Endodermal cell (in vitro differentiated cells): ENCODE data around the gene GNAO1. TPM values are rescaled to one million over a fixed set of nuclear protein-coding genes. Genes with fewer than 3 reads are reported as not detected.

Experiments
- DNase-seq: peaks from one replicate; pipeline ENCODE4 v3.0.0-alpha.2; 2017
- H3K27ac ChIP-seq: 2 replicates; pipeline ENCODE4 v1.5.1; 2013; ENCODE audit warnings: mild to moderate bottlenecking, low read depth, low read length, moderate library complexity
- H3K27me3 ChIP-seq: 2 replicates; pipeline ENCODE4 v1.6.1; 2013; ENCODE audit warnings: mild to moderate bottlenecking, low read length, moderate library complexity; ENCODE audit not compliant: insufficient read depth, control insufficient read depth, poor library complexity, severe bottlenecking
- H3K36me3 ChIP-seq: 2 replicates; pipeline ENCODE4 v1.7.0; 2013; ENCODE audit warnings: mild to moderate bottlenecking, low read length, moderate library complexity; ENCODE audit not compliant: control insufficient read depth, insufficient read depth
- H3K4me1 ChIP-seq: one replicate; pipeline ENCODE4 v1.7.0; 2013; ENCODE audit warnings: low read length; ENCODE audit not compliant: control insufficient read depth, insufficient read depth
- H3K4me3 ChIP-seq: 2 replicates; pipeline ENCODE4 v1.5.1; 2013; ENCODE audit warnings: mild to moderate bottlenecking, low read length, moderate library complexity
- H3K9ac ChIP-seq: 2 replicates; pipeline ENCODE4 v1.6.1; 2013; ENCODE audit warnings: mild to moderate bottlenecking, low read length, moderate library complexity; ENCODE audit not compliant: poor library complexity, severe bottlenecking; ENCODE audit errors: extremely low read depth
- H3K9me3 ChIP-seq: 2 replicates; pipeline ENCODE4 v1.6.1; 2013; ENCODE audit warnings: mild to moderate bottlenecking, low read length, moderate library complexity; ENCODE audit not compliant: control insufficient read depth
- H3K27ac Mint-ChIP-seq: 2 replicates; pipeline ENCODE4 v1.8.0; 2020; ENCODE audit warnings: mixed read lengths
- H3K27me3 Mint-ChIP-seq: 2 replicates; pipeline ENCODE4 v1.8.0; 2021; ENCODE audit warnings: mild to moderate bottlenecking, mixed read lengths; ENCODE audit not compliant: insufficient read depth
- H3K36me3 Mint-ChIP-seq: 2 replicates; pipeline ENCODE4 v1.8.0; 2020; ENCODE audit warnings: low read depth, mixed read lengths
- H3K4me1 Mint-ChIP-seq: 2 replicates; pipeline ENCODE4 v1.8.0; 2020; ENCODE audit warnings: mixed read lengths
- H3K4me3 Mint-ChIP-seq: 2 replicates; pipeline ENCODE4 v1.8.0; 2020; ENCODE audit warnings: mild to moderate bottlenecking, moderate library complexity, mixed read lengths
- H3K9me3 Mint-ChIP-seq: 2 replicates; pipeline ENCODE4 v1.8.0; 2020; ENCODE audit warnings: mild to moderate bottlenecking, mixed read lengths
- WGBS, 2 experiments: methylation state at CpG; one replicate each; pipeline versions ENCODE4 v1.1.5 to v1.1.7; 2013; ENCODE audit warnings: missing lambda C conversion rate in 2 of 2, mixed read lengths in 1 of 2; ENCODE audit not compliant: insufficient coverage in 1 of 2, insufficient read length in 1 of 2; 5-methylcytosine and 5-hydroxymethylcytosine counted together
- total RNA-seq, 2 donors: library from RNA; stranded (reverse); fragmentation: NEBNext Ultra II Directional in 1 of 2; extraction: Animal tissue kit (Norgen Biotek cat#: 25700) in 1 of 2; gene quantifications; 2 replicates in 1 of 2; 3 replicates in 1 of 2; pipeline ENCODE4 v1.2.1, GENCODE V29; 2021
- TF ChIP-seq, protein P1 (sequence below): fragments of 200-600 bp; sonication (generic); conservative IDR thresholded peaks from 2 replicates; pipeline ENCODE4 v1.5.0; 2021; ENCODE audit warnings: antibody characterized with exemption, mild to moderate bottlenecking

The GNAO1 gene
- total RNA-seq, 2 donors from 2014 or later, result 2.7 to 7.1 TPM

GRCh38 chr16:56245197-56245596 is 53.9 kb downstream of the GNAO1 start:
- DNase-seq, result no peak
- TF ChIP-seq, protein P1, sequence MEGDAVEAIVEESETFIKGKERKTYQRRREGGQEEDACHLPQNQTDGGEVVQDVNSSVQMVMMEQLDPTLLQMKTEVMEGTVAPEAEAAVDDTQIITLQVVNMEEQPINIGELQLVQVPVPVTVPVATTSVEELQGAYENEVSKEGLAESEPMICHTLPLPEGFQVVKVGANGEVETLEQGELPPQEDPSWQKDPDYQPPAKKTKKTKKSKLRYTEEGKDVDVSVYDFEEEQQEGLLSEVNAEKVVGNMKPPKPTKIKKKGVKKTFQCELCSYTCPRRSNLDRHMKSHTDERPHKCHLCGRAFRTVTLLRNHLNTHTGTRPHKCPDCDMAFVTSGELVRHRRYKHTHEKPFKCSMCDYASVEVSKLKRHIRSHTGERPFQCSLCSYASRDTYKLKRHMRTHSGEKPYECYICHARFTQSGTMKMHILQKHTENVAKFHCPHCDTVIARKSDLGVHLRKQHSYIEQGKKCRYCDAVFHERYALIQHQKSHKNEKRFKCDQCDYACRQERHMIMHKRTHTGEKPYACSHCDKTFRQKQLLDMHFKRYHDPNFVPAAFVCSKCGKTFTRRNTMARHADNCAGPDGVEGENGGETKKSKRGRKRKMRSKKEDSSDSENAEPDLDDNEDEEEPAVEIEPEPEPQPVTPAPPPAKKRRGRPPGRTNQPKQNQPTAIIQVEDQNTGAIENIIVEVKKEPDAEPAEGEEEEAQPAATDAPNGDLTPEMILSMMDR, result no peak
- H3K27me3 Mint-ChIP-seq, result no peaks in the 10 kb centered on the region
- H3K9me3 ChIP-seq, result no peaks in the 10 kb centered on the region
- H3K4me3 ChIP-seq, result no peak overlapping the region
- H3K36me3 Mint-ChIP-seq, result no peaks in the 10 kb centered on the region
- H3K4me1 ChIP-seq, result no peaks in the 10 kb centered on the region
- H3K9ac ChIP-seq, result no peak overlapping the region
- no peaks in the 10 kb centered on the region for H3K9me3 Mint-ChIP-seq
- no peak overlapping the region for H3K27ac Mint-ChIP-seq
- no peak overlapping the region for H3K4me3 Mint-ChIP-seq
- WGBS, 2 experiments, result 85 to 90% methylated on average over 6 of the region's 6 CpGs
- H3K4me1 Mint-ChIP-seq, result no peaks in the 10 kb centered on the region
- H3K27me3 ChIP-seq, result no peaks in the 10 kb centered on the region
- no peak overlapping the region for H3K27ac ChIP-seq
- no peaks in the 10 kb centered on the region for H3K36me3 ChIP-seq

DNA sequence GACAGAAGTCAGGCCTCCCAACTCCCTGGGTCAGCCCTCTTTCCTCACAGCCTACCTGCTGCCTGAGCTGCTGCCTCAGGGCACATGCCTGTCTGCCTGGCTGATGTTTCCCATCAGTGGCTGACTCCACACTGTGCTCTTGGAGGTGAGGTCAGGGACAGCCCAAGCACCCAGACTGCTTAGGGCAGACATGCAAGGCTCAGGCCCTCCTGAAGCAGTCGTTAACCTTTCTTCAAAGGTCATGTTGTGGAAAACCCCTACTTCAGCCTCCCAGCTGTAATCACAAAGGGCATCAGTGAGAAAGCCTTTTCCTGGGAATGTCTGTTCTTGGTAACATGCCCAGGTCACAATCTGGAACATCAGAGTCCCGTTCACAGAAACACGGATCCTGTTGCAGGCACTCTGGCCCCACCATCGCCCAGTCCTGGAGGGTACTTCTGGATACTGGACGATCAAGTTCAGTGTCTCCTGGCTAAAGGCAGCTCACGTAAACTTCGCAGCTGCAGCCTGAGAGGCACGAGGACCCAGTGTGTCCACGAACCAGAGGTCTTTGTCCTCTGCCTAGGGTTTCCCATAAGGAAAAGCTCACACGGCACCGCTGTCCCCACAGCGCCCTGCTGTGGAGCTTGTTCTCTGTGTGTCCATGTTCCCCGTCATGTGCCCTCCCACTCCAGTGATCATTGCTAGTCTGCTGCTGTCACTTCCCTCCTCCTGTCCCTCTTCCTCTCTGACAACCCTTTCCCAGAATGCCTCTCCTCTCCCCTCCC is 54.9 kb downstream of the GNAO1 start:
- no peaks in the 10 kb centered on the region for H3K9me3 ChIP-seq
- no peaks in the 10 kb centered on the region for H3K27me3 ChIP-seq
- H3K4me1 ChIP-seq, result no peaks in the 10 kb centered on the region
- no peak overlapping the region for H3K27ac ChIP-seq
- Mint-ChIP-seq H3K4me1 (no peaks in the 10 kb centered on the region), H3K36me3 (no peaks in the 10 kb centered on the region), H3K27ac (no peak overlapping the region), H3K4me3 (no peak overlapping the region), H3K9me3 (no peaks in the 10 kb centered on the region), H3K27me3 (no peaks in the 10 kb centered on the region)
- 84% methylated on average over 13 of the region's 13 CpGs for WGBS, 2 experiments
- no peak overlapping the region for H3K4me3 ChIP-seq
- TF ChIP-seq, protein P1, result no peak
- H3K36me3 ChIP-seq, result no peaks in the 10 kb centered on the region
- no peak for DNase-seq
- no peak overlapping the region for H3K9ac ChIP-seq

- H3K4me3 Mint-ChIP-seq, result no peak overlapping the region
- Histone ChIP-seq H3K27me3 (no peaks in the 10 kb centered on the region), H3K27ac (no peak overlapping the region), H3K4me1 (no peaks in the 10 kb centered on the region), H3K36me3 (no peaks in the 10 kb centered on the region), H3K9ac (no peak overlapping the region), H3K9me3 (no peaks in the 10 kb centered on the region), H3K4me3 (no peak overlapping the region)
- TF ChIP-seq, protein P1, result no peak
- no peak for DNase-seq
- 89 to 94% methylated on average over 3 to 8 of the region's 8 CpGs for WGBS, 2 experiments
- no peaks in the 10 kb centered on the region for H3K4me1 Mint-ChIP-seq
- H3K27me3 Mint-ChIP-seq, result no peaks in the 10 kb centered on the region
- no peaks in the 10 kb centered on the region for H3K36me3 Mint-ChIP-seq
- H3K9me3 Mint-ChIP-seq, result no peaks in the 10 kb centered on the region
- no peak overlapping the region for H3K27ac Mint-ChIP-seq
Observed at GRCh38 chr16:56247018-56247417, 55.7 kb downstream of the GNAO1 start.
